HCT116 (cell line): ENCODE results near the gene ADIPOQ.

ENCODE experiments used
- CTCF ChIP-seq, 3 experiments: fragments of 200-600 bp in 1 of 3; sonication (generic) in 1 of 3; IDR thresholded peaks in 2 of 3; conservative IDR thresholded peaks in 1 of 3; 2 replicates each; pipeline ENCODE4 v1.5.1; 2012 to 2017; ENCODE audit warnings: low read depth in 2 of 3, low read length in 2 of 3, antibody characterized with exemption in 1 of 3, borderline replicate concordance in 1 of 3, control low read depth in 1 of 3, mild to moderate bottlenecking in 1 of 3, mixed read lengths in 1 of 3, mixed run types in 1 of 3, moderate library complexity in 1 of 3; ENCODE audit not compliant: insufficient read depth in 1 of 3
- RAD21 ChIP-seq: IDR thresholded peaks from 2 replicates; pipeline ENCODE4 v1.6.1; 2012; ENCODE audit warnings: low read depth, mild to moderate bottlenecking

GRCh38 chr3:186902154-186902553 lies 59.6 kb downstream of the ADIPOQ start:
- TF ChIP-seq RAD21 (no peak), CTCF (IDR thresholded peaks at IDR 0.05 in 2 of 3, conservative IDR thresholded peaks at IDR 0.05 in 1 of 3; ENCODE audit: borderline replicate concordance in 1 of 3, insufficient read depth in 1 of 3, low read depth in 2 of 3, low read length in 2 of 3) (no peak)
